Endothelial cell of umbilical vein (primary cell): ENCODE measurements around the gene MFAP2. TPM values are rescaled to one million over a fixed set of nuclear protein-coding genes. Genes with fewer than 3 reads are reported as not detected.

Source experiments
- BruUV-seq: library from RNA; stranded (reverse); fragments of 400-500 nt; replicated peaks from 2 replicates; lab custom pipeline; 2021; lab: Mats Ljungman, UMichigan
- CTCF ChIA-PET: fragments of 300-600, 350-600 bp; sonication (Branson Sonifier 250); formaldehyde crosslinking; loops from one replicate; lab custom pipeline; 2021; ENCODE audit warnings: antibody characterized with exemption, inconsistent platforms; lab: Charles Lee
- POLR2A ChIA-PET: fragments of 300-600, 350-600 bp; sonication (Branson Sonifier 250); formaldehyde crosslinking; loops from one replicate; lab custom pipeline; 2021; ENCODE audit warnings: antibody characterized with exemption, inconsistent platforms; lab: Charles Lee
- DNase-seq: peaks from one replicate; pipeline ENCODE4 v3.0.0-alpha.2; 2011; ENCODE audit warnings: low read depth, low spot score
- FAIRE-seq: peaks from 2 replicates; lab custom pipeline; 2011; peaks lifted over from hg19 to GRCh38; lab: Jason Lieb, UNC
- H2AFZ ChIP-seq: 2 replicates; pipeline ENCODE4 v1.6.0; 2012; ENCODE audit warnings: low read depth, low read length, control low read depth, inconsistent platforms
- H3K27ac ChIP-seq: 2 replicates; pipeline ENCODE4 v1.5.1; 2011; ENCODE audit warnings: low read depth, mild to moderate bottlenecking, control low read depth, low read length, moderate library complexity; ENCODE audit not compliant: insufficient read depth
- H3K27me3 ChIP-seq, 2 experiments: 2 replicates each; pipeline versions ENCODE4 v1.6.0 to v1.6.1; 2011; ENCODE audit warnings: low read length in 2 of 2, mixed read lengths in 1 of 2; ENCODE audit not compliant: control insufficient read depth in 2 of 2, insufficient read depth in 2 of 2
- H3K36me3 ChIP-seq, 2 experiments: 2 replicates in 1 of 2; 3 replicates in 1 of 2; pipeline ENCODE4 v1.5.1; 2011; ENCODE audit warnings: low read length in 2 of 2, mild to moderate bottlenecking in 1 of 2, moderate library complexity in 1 of 2; ENCODE audit not compliant: control insufficient read depth in 2 of 2, insufficient read depth in 2 of 2; ENCODE audit errors: extremely low read depth in 1 of 2
- H3K4me1 ChIP-seq: 3 replicates; pipeline ENCODE4 v1.5.1; 2011; ENCODE audit warnings: mild to moderate bottlenecking, low read length; ENCODE audit not compliant: control insufficient read depth, insufficient read depth; ENCODE audit errors: extremely low read depth
- H3K4me2 ChIP-seq: 2 replicates; pipeline ENCODE4 v1.6.1; 2011; ENCODE audit warnings: low read length, control low read depth, mixed read lengths; ENCODE audit not compliant: insufficient read depth
- H3K4me3 ChIP-seq, 3 experiments: fragments of 200-600 bp in 1 of 3; sonication (generic), shearing (Covaris generic) in 1 of 3; replicated peaks in 1 of 3; 2 replicates each; pipeline ENCODE4 v1.5.1; 2011 to 2016; ENCODE audit warnings: control low read depth in 3 of 3, low read length in 3 of 3, mild to moderate bottlenecking in 2 of 3, inconsistent platforms in 1 of 3, low read depth in 1 of 3, moderate library complexity in 1 of 3; ENCODE audit not compliant: insufficient read depth in 1 of 3
- H3K79me2 ChIP-seq: 2 replicates; pipeline ENCODE4 v1.6.0; 2012; ENCODE audit warnings: low read length, inconsistent platforms; ENCODE audit not compliant: control insufficient read depth, insufficient read depth
- H3K9ac ChIP-seq: replicated peaks from 2 replicates; pipeline ENCODE3; 2011; ENCODE audit warnings: low read length, control low read depth; ENCODE audit not compliant: insufficient read depth; ENCODE audit errors: extremely low read depth
- H3K9me1 ChIP-seq: replicated peaks from 3 replicates; pipeline ENCODE4 v1.6.0; 2011; ENCODE audit warnings: mild to moderate bottlenecking, low read length; ENCODE audit not compliant: control insufficient read depth, insufficient read depth; ENCODE audit errors: extremely low read depth
- H3K9me3 ChIP-seq: replicated peaks from 2 replicates; pipeline ENCODE4 v1.5.1; 2012; ENCODE audit warnings: low read length, inconsistent platforms; ENCODE audit not compliant: control insufficient read depth, insufficient read depth
- H4K20me1 ChIP-seq: replicated peaks from 2 replicates; pipeline ENCODE3; 2011; ENCODE audit warnings: mild to moderate bottlenecking, low read length; ENCODE audit not compliant: control insufficient read depth, insufficient read depth; ENCODE audit errors: extremely low read depth
- CTCF ChIP-seq, 2 donors: IDR thresholded peaks; 1 replicate in 1 of 2; 2 replicates in 1 of 2; pipeline ENCODE4 v1.5.1; 2011; ENCODE audit warnings: low read length in 2 of 2, mild to moderate bottlenecking in 2 of 2, moderate library complexity in 2 of 2, control low read depth in 1 of 2, inconsistent platforms in 1 of 2, low read depth in 1 of 2; ENCODE audit not compliant: insufficient read depth in 1 of 2; ENCODE audit errors: extremely low read depth in 1 of 2
- EZH2 ChIP-seq: IDR thresholded peaks from 2 replicates; pipeline ENCODE4 v1.6.1; 2012; ENCODE audit warnings: borderline replicate concordance, low read depth, mild to moderate bottlenecking, moderate library complexity, low read length, inconsistent platforms; ENCODE audit not compliant: severe bottlenecking
- FOS ChIP-seq: IDR thresholded peaks from 2 replicates; pipeline ENCODE4 v1.6.1; 2011; ENCODE audit warnings: mild to moderate bottlenecking, low read length, moderate library complexity, borderline replicate concordance; ENCODE audit not compliant: insufficient read depth
- GATA2 ChIP-seq: IDR thresholded peaks from 2 replicates; pipeline ENCODE4 v1.7.0; 2011; ENCODE audit warnings: low read depth, mild to moderate bottlenecking, moderate library complexity, mixed read lengths, low read length; ENCODE audit not compliant: insufficient read length, insufficient read depth
- JUN ChIP-seq: IDR thresholded peaks from 2 replicates; pipeline ENCODE4 v1.6.1; 2011; ENCODE audit warnings: borderline replicate concordance, low read depth; ENCODE audit not compliant: insufficient read length, insufficient read depth
- MAX ChIP-seq: IDR thresholded peaks from 2 replicates; pipeline ENCODE4 v1.6.1; 2011; ENCODE audit not compliant: insufficient read depth, insufficient read length
- MYC ChIP-seq: IDR thresholded peaks from one replicate; pipeline ENCODE4 v1.6.1; 2011; ENCODE audit warnings: mild to moderate bottlenecking, low read depth, low read length
- POLR2A ChIP-seq: IDR thresholded peaks from 2 replicates; pipeline ENCODE4 v1.6.1; 2012; ENCODE audit warnings: low read depth, mild to moderate bottlenecking, control low read depth, low read length
- POLR2AphosphoS5 ChIP-seq: IDR thresholded peaks from 2 replicates; pipeline ENCODE4 v1.6.1; 2012; ENCODE audit warnings: low read depth, mild to moderate bottlenecking, control low read depth, low read length, moderate library complexity; ENCODE audit not compliant: insufficient read depth
- dilution Hi-C: fragments of 300-500 bp; cut with MboI; formaldehyde crosslinking; loops from one replicate; pipeline ENCODE4 v1.15.0; 2019; ENCODE audit warnings: low sequenced_read_pairs; ENCODE audit not compliant: extremely low pct_ligation_motif_present
- intact Hi-C: fragments of 100-400 bp; cut with micrococcal nuclease; formaldehyde crosslinking; loops from one replicate; pipeline ENCODE4 v1.10.0; 2022
- polyA plus RNA-seq, 4 experiments: library from polyadenylated mRNA; depleted of rRNA in 3 of 4; stranded (reverse) in 3 of 4; unstranded in 1 of 4; fragments of >200 nt; gene quantifications; 2 replicates each; pipeline versions ENCODE4 v1.2.1 to v1.2.3, GENCODE V29; 2011 to 2012; ENCODE audit warnings: missing spikeins in 1 of 4
- total RNA-seq: library from RNA; stranded (reverse); gene quantifications from 2 replicates; pipeline ENCODE4 v1.2.3, GENCODE V29; 2021

Gene MFAP2
- total and polyA plus RNA-seq, 2 donors (not counting 3 experiments of a cell fraction or from before 2014, with no cell fraction given): 37.9 to 138 TPM

GRCh38 chr1:16955186-16955585 lies 25.2 kb downstream of the MFAP2 start:
- H3K4me2 ChIP-seq: no peak overlapping the region
- H3K27me3 ChIP-seq: no peaks in the 10 kb centered on the region
- no TSS peak for BruUV-seq
- FAIRE-seq (no peak), DNase-seq (no peak)
- H3K27ac ChIP-seq: no peak overlapping the region
- CTCF ChIA-PET: interaction anchor here (0.6 to 1.4 kb wide), 2 partner anchors 29 to 91 kb away, joined by 3 to 4 read pairs; no protein-coding TSS in a partner anchor
- H3K4me3 ChIP-seq: no peak overlapping the region
- H3K9me1 ChIP-seq: no peaks in the 10 kb centered on the region
- intact Hi-C loops: no loop called here
- H3K4me1 ChIP-seq: no peaks in the 10 kb centered on the region
- no peak overlapping the region for H2AFZ ChIP-seq
- H3K79me2 ChIP-seq: no peaks in the 10 kb centered on the region
- TF ChIP-seq GATA2 (no peak), CTCF (IDR thresholded peaks at IDR 0.05; ENCODE audit: extremely low read depth in 1 of 2, insufficient read depth in 1 of 2, low read depth in 1 of 2, low read length in 2 of 2) (no peak), FOS (no peak), JUN (no peak), MAX (no peak), POLR2A (no peak), MYC (no peak), EZH2 (no peak), POLR2AphosphoS5 (no peak)
- dilution Hi-C loops: no loop called here
- no peaks in the 10 kb centered on the region for H3K9me3 ChIP-seq
- H3K36me3 ChIP-seq: no peaks in the 10 kb centered on the region
- no peak overlapping the region for H3K9ac ChIP-seq
- no peaks in the 10 kb centered on the region for H4K20me1 ChIP-seq
- POLR2A ChIA-PET: no interaction called here
